ENCODE data around the gene SFXN1.
"Not testable (repeated sequence)": the region's sequence is repeated elsewhere in the genome, so short reads cannot be mapped to it uniquely, and the experiment has no call there.

SFXN1 gene

DNA sequence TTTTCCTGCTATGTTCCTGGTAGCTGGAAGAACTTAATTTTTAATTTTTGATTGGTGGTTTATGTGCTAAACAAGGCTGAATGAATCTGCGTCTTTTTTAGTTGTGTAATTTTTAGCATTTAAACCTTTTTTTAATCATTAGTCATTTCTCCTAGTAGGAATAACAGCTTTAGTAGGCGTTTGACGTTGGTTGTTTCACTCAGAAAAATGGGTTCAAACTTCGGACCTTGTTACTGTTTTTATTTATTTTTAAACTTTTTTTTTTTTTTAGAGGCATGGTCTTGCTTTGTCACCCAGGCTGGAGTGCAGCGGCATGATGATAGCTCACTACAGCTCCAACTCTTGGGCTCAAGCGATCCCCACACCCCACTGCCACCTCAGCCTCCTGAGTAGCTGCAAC is 12.9 kb downstream of the SFXN1 start:
- no peaks in the 10 kb centered on the region for H3K4me1 ChIP-seq (ENCODE audit: control insufficient read depth, insufficient read depth, low read length)
- H3K9me3 ChIP-seq (ENCODE audit: control insufficient read depth, low read length): no peaks in the 10 kb centered on the region
- no peaks in the 10 kb centered on the region for H3K27me3 ChIP-seq (ENCODE audit: control insufficient read depth, insufficient read depth, low read length, poor library complexity, severe bottlenecking)
- H3K36me3 ChIP-seq (ENCODE audit: control insufficient read depth, insufficient read depth, low read length): peaks cover 34% of the 10 kb centered on the region
- no peak overlapping the region for H3K27ac ChIP-seq (ENCODE audit: insufficient read depth, low read depth, low read length, poor library complexity, severe bottlenecking)
- 90 to 96% methylated on average over 4 to 6 of the region's 6 CpGs for WGBS, 2 experiments
- no peak overlapping the region for H3K4me3 ChIP-seq (ENCODE audit: insufficient read depth, low read depth, low read length)

DNA sequence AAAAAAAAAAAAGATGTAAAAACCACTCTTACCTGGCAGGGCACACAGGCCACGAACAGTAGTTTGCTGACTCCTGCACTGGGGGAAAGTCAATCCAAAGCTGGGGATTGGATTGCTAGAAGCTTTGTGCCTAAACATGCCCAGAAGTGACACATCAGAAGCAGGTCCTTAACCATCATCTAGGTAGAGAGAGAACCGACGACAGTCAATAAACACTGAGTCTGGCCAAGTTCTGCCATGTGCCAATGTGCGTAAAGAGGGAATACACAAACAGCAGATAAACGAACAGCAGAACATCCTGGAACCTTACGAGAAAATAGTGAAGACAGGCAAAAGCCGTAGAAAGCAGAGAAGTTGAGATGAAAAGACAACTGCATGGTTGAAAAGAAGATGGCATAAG is 14.9 kb downstream of the SFXN1 start:
- H3K4me1 ChIP-seq (ENCODE audit: control insufficient read depth, insufficient read depth, low read length): no peaks in the 10 kb centered on the region
- no peak overlapping the region for H3K4me3 ChIP-seq (ENCODE audit: insufficient read depth, low read depth, low read length)
- peaks cover 36% of the 10 kb centered on the region for H3K36me3 ChIP-seq (ENCODE audit: control insufficient read depth, insufficient read depth, low read length)
- H3K27ac ChIP-seq (ENCODE audit: insufficient read depth, low read depth, low read length, poor library complexity, severe bottlenecking): no peak overlapping the region
- WGBS, 2 experiments: 95 to 97% methylated on average over 7 of the region's 7 CpGs
- no peaks in the 10 kb centered on the region for H3K27me3 ChIP-seq (ENCODE audit: control insufficient read depth, insufficient read depth, low read length, poor library complexity, severe bottlenecking)
- H3K9me3 ChIP-seq (ENCODE audit: control insufficient read depth, low read length): no peaks in the 10 kb centered on the region

DNA sequence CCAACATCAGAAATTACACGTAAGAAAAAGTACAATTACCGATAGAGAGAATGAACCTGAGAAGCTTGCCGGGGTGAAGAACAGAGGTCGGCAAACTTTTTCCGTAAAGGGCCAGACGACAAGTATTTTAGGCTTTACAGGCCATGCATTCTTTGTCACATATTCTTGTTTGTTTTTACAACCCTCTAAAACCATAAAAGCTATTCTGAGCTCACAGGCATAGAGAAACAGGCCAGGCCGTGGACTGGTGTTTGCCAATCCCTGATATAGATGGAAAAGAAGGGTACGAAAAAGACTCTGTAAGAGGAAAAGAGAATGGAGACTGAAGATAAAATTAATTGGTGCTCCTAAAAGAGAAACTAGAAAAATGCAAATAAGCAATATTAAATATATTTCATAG is 15.4 kb downstream of the SFXN1 start:
- no peak overlapping the region for H3K27ac ChIP-seq (ENCODE audit: insufficient read depth, low read depth, low read length, poor library complexity, severe bottlenecking)
- H3K27me3 ChIP-seq (ENCODE audit: control insufficient read depth, insufficient read depth, low read length, poor library complexity, severe bottlenecking): no peaks in the 10 kb centered on the region
- 95 to 96% methylated on average over 8 of the region's 8 CpGs for WGBS, 2 experiments
- no peaks in the 10 kb centered on the region for H3K4me1 ChIP-seq (ENCODE audit: control insufficient read depth, insufficient read depth, low read length)
- H3K36me3 ChIP-seq (ENCODE audit: control insufficient read depth, insufficient read depth, low read length): peaks cover 36% of the 10 kb centered on the region
- no peaks in the 10 kb centered on the region for H3K9me3 ChIP-seq (ENCODE audit: control insufficient read depth, low read length)
- no peak overlapping the region for H3K4me3 ChIP-seq (ENCODE audit: insufficient read depth, low read depth, low read length)

DNA sequence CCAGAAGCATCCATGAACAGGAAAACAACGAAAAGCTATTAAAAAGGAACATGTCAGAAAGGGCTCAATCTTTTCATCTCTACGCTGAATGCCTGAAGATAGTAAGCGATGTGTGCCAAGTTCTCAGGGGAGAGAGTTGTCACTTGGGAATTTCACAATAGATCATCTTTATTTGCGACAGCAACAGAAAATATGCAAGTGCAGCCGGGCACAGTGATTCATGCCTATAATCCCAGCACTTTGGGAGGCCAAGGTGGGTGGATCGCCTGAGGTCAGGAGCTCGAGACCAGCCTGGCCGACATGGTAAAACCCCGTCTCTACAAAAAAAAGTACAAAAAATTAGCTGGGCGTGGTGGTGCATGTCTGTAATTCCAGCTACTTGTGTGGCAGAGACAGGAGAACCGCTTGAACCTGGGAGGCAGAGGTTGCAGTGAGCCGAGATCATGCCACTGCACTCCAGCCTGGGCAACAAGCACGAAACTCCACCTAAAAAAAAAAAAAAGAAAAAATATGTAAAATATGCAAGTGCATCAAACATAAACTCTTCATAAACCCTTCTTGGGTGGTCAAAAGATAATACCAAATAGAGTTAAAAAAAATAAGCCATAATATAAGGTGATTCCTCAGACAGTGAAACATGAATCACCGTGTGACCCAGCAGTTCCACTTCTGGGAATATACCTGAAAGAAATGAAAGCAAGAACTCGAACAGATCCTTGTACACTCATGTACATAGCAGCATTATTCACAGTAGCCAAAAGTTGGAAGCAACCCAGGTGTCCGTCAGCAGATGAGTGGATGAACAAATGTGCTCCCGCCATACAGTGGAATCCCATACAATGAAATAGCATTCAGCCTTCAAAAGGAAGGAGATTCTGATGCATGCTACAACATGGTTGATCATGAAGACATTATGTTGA is 16.2 kb downstream of the SFXN1 start:
- 92 to 96% methylated on average over 16 of the region's 17 CpGs for WGBS, 2 experiments
- H3K4me1 ChIP-seq (ENCODE audit: control insufficient read depth, insufficient read depth, low read length): no peaks in the 10 kb centered on the region
- H3K27me3 ChIP-seq (ENCODE audit: control insufficient read depth, insufficient read depth, low read length, poor library complexity, severe bottlenecking): no peaks in the 10 kb centered on the region
- peaks cover 33% of the 10 kb centered on the region for H3K36me3 ChIP-seq (ENCODE audit: control insufficient read depth, insufficient read depth, low read length)
- H3K4me3 ChIP-seq (ENCODE audit: insufficient read depth, low read depth, low read length): no peak overlapping the region
- no peaks in the 10 kb centered on the region for H3K9me3 ChIP-seq (ENCODE audit: control insufficient read depth, low read length)
- H3K27ac ChIP-seq (ENCODE audit: insufficient read depth, low read depth, low read length, poor library complexity, severe bottlenecking): no peak overlapping the region

DNA sequence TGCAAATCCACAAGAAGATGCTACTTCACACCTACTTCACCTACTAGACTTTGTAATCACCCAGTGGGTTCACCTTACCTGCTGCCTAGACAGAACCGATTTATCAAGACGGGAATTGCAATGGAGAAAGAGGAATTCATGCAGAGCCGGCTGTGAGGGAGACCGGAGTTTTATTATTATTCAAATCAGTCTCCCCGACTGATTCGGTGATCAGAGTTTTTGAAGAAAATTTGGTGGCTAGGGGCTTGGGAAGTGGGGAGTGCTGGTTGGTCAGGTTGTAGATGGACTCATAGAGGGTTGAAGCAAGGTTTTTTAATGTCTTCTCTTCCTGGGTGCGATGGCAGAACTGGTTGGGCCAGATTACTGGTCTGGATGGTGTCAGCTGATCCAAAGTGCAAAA is 23.4 kb downstream of the SFXN1 start:
- Histone ChIP-seq H3K27me3 (ENCODE audit: control insufficient read depth, insufficient read depth, low read length, poor library complexity, severe bottlenecking) (no peaks in the 10 kb centered on the region), H3K4me1 (ENCODE audit: control insufficient read depth, insufficient read depth, low read length) (no peaks in the 10 kb centered on the region), H3K36me3 (ENCODE audit: control insufficient read depth, insufficient read depth, low read length) (peaks cover 3% of the 10 kb centered on the region), H3K9me3 (ENCODE audit: control insufficient read depth, low read length) (no peaks in the 10 kb centered on the region), H3K27ac (ENCODE audit: insufficient read depth, low read depth, low read length, poor library complexity, severe bottlenecking) (no peak overlapping the region), H3K4me3 (ENCODE audit: insufficient read depth, low read depth, low read length) (no peak overlapping the region)
- 54 to 60% methylated on average over 7 of the region's 7 CpGs for WGBS, 2 experiments

DNA sequence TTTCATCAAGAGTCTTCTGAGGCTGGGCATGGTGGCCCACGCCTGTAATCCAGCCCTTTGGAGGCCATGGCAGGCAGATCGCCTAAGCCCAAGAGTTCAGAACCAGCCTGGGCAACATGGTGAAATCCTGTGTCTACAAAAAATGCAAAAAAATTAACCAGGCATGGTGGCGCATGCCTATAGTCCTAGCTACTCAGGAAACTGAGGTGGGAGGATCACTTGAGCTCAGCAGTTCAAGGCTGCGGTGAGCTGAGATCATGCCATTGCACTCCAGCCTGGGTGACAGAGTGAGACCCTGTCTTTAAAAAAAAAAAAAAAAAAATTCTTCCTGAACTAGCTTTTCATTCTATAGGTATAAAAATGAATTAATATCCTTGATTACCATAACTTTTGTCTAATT is 29.3 kb downstream of the SFXN1 start:
- not testable (repeated sequence) for H3K4me1 ChIP-seq (ENCODE audit: control insufficient read depth, insufficient read depth, low read length); H3K4me3 ChIP-seq (ENCODE audit: insufficient read depth, low read depth, low read length); H3K27ac ChIP-seq (ENCODE audit: insufficient read depth, low read depth, low read length, poor library complexity, severe bottlenecking); H3K27me3 ChIP-seq (ENCODE audit: control insufficient read depth, insufficient read depth, low read length, poor library complexity, severe bottlenecking); H3K9me3 ChIP-seq (ENCODE audit: control insufficient read depth, low read length)
- peaks cover 25% of the 10 kb centered on the region for H3K36me3 ChIP-seq (ENCODE audit: control insufficient read depth, insufficient read depth, low read length)
- WGBS, 2 experiments: 92 to 93% methylated on average over 4 of the region's 4 CpGs

DNA sequence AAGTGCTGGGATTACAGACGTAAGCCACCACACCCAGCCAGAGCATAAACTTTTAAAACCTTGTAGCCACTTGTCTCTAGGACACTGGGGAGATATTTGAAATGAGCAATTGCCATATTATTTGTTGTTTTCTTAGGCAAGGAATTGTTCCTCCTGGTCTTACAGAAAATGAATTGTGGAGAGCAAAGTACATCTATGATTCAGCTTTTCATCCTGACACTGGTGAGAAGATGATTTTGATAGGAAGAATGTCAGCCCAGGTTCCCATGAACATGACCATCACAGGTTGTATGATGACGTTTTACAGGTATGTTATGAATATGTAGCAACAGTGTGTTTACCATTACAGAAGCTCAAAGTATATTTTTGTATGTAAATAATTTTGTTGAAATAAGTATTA is 30.5 kb downstream of the SFXN1 start:
- Histone ChIP-seq H3K9me3 (ENCODE audit: control insufficient read depth, low read length) (no peaks in the 10 kb centered on the region), H3K4me1 (ENCODE audit: control insufficient read depth, insufficient read depth, low read length) (no peaks in the 10 kb centered on the region), H3K27ac (ENCODE audit: insufficient read depth, low read depth, low read length, poor library complexity, severe bottlenecking) (no peak overlapping the region), H3K27me3 (ENCODE audit: control insufficient read depth, insufficient read depth, low read length, poor library complexity, severe bottlenecking) (no peaks in the 10 kb centered on the region), H3K4me3 (ENCODE audit: insufficient read depth, low read depth, low read length) (no peak overlapping the region), H3K36me3 (ENCODE audit: control insufficient read depth, insufficient read depth, low read length) (peaks cover 34% of the 10 kb centered on the region)
- WGBS, 2 experiments: 85 to 88% methylated on average over 2 of the region's 2 CpGs

DNA sequence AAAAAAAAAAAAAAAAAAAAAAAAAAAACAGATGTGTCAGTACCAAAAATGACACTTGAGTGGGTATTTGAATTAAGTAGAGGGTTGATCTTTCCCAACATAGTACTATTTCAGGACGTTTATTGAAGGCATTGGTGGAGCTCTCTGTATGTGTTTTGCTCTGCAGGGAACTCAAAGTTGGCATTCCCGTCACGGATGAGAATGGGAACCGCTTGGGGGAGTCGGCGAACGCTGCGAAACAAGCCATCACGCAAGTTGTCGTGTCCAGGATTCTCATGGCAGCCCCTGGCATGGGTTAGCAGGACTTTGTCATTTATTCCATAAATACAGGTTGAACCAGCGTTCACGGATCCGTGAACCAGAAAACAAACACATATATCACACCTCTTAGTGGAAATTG is 34.9 kb downstream of the SFXN1 start:
- Histone ChIP-seq H3K27me3 (ENCODE audit: control insufficient read depth, insufficient read depth, low read length, poor library complexity, severe bottlenecking) (no peaks in the 10 kb centered on the region), H3K9me3 (ENCODE audit: control insufficient read depth, low read length) (no peaks in the 10 kb centered on the region), H3K4me3 (ENCODE audit: insufficient read depth, low read depth, low read length) (no peak overlapping the region), H3K27ac (ENCODE audit: insufficient read depth, low read depth, low read length, poor library complexity, severe bottlenecking) (no peak overlapping the region), H3K36me3 (ENCODE audit: control insufficient read depth, insufficient read depth, low read length) (peaks cover 67% of the 10 kb centered on the region), H3K4me1 (ENCODE audit: control insufficient read depth, insufficient read depth, low read length) (no peaks in the 10 kb centered on the region)
- 96 to 97% methylated on average over 10 to 12 of the region's 13 CpGs for WGBS, 2 experiments

DNA sequence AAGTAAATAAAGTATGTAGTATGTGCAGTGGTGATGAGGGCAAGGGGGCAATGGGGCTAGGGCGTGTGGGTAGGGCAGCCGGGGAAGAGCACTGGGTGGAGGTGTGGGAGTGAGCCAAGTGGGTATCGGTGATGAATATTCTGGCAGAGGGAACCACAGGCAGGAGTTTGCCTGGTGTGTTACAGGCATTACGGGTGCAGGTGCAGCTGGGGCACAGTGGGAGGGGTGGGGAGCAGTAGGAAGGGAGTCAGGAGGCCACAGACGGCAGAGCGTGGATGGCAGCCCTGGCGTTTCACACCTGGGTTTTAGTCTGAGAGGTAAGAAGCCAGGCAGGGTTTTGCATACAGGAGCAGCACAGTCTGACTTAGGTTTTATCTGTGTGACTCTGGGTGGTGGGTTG is 35.4 kb downstream of the SFXN1 start:
- Histone ChIP-seq H3K27me3 (ENCODE audit: control insufficient read depth, insufficient read depth, low read length, poor library complexity, severe bottlenecking) (no peaks in the 10 kb centered on the region), H3K27ac (ENCODE audit: insufficient read depth, low read depth, low read length, poor library complexity, severe bottlenecking) (no peak overlapping the region), H3K4me1 (ENCODE audit: control insufficient read depth, insufficient read depth, low read length) (no peaks in the 10 kb centered on the region), H3K4me3 (ENCODE audit: insufficient read depth, low read depth, low read length) (no peak overlapping the region), H3K9me3 (ENCODE audit: control insufficient read depth, low read length) (no peaks in the 10 kb centered on the region), H3K36me3 (ENCODE audit: control insufficient read depth, insufficient read depth, low read length) (peaks cover 72% of the 10 kb centered on the region)
- WGBS, 2 experiments: 96% methylated on average over 7 of the region's 7 CpGs

DNA sequence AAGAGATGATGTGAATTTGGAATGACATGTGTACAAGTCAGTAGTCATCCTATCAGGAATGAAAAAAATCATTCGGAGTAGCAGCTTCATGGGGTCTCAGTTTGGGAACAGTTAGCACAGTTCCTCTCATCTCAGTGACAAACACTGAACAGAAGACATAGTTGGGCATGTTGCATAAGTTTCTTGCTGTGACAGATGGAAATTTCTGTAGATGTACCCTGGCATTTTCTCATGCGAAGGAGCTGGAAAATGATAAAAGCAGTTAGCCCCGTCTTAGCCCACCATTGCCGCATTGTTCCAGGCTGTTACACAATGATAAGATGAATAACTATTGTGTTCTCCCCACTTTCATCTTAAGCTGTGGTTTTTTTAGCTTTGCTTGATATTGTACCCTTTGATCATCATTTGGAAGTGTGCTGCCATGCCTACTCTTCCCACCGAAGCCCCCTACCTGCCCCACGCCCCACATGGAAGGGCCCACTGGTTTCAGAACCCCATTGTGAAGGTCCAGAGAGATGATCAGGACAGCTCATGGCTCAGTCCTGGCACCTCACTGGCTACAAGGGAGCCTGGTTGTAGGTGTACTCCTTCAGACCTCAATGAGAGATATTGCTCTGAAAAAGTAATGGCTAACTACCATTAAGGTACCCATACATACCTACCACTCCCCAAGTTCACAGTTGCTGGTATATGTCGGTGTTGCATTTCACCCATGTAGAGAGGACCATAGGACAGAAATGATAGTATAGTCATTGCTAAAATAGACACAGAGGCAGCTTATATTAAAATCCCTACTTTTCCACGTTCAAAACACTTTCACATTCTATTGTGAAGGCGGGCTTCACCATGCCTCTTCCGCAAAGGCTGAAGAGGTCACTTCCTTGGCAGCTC is 38.8 kb downstream of the SFXN1 start:
- Histone ChIP-seq H3K4me1 (ENCODE audit: control insufficient read depth, insufficient read depth, low read length) (no peaks in the 10 kb centered on the region), H3K9me3 (ENCODE audit: control insufficient read depth, low read length) (no peaks in the 10 kb centered on the region), H3K4me3 (ENCODE audit: insufficient read depth, low read depth, low read length) (no peak overlapping the region), H3K36me3 (ENCODE audit: control insufficient read depth, insufficient read depth, low read length) (peaks cover 66% of the 10 kb centered on the region), H3K27me3 (ENCODE audit: control insufficient read depth, insufficient read depth, low read length, poor library complexity, severe bottlenecking) (no peaks in the 10 kb centered on the region), H3K27ac (ENCODE audit: insufficient read depth, low read depth, low read length, poor library complexity, severe bottlenecking) (no peak overlapping the region)
- WGBS, 2 experiments: 96% methylated on average over 10 of the region's 10 CpGs

Data from ectodermal cell (in vitro differentiated cells).